ENCODE data around the gene DDIT4L.

Gene DDIT4L, protein sequence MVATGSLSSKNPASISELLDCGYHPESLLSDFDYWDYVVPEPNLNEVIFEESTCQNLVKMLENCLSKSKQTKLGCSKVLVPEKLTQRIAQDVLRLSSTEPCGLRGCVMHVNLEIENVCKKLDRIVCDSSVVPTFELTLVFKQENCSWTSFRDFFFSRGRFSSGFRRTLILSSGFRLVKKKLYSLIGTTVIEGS

DNA sequence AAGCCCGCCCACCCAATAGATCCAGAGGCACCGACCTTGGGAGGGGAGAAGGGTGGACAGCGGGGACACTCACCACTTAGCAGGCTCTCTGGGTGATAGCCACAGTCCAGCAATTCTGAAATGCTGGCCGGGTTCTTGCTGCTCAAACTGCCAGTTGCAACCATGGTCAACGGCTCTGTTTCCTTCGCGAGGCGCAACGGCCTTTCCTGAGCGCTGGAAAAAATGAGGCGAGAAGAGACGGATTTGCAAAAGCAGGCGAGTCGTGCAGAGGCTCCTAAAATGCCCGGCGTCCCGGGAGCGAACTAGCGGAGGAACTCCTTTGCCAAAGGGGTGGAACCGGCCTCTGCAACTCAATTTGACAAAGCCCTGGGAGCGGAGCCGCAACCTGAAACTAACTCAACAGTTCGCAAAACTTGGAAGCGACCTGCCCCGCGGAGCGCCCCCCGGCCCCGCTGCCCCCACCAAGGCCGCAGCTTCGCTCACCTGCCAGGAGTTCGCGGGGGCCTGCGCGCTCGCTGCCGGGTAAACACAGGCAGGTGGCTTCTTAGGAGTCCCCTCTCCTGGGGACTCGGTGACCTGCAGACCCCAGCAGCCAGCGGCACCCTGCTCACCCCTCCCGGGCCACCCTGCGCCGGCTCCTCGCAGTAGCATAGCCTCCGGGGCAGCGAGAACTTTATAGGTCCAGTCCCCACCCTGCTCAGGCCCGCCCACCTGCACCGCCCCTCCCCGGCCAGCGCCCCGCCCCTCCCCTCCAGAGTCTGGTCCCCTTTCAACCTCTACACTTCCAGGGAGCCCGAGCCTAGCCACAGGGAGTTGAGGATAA lies at the start of gene DDIT4L:
Gene DDIT4L (minus strand): TSS at position 649 of the 823 bp plus-strand sequence. CDS start 485 bp downstream, at position 164.
- DNase-seq (ENCODE audit: low read depth), result peak; percentile 40
- peak within 1 kb of the TSS; percentile 55 for H3K4me3 ChIP-seq (ENCODE audit: control insufficient read depth, low read depth, low read length)
- TF ChIP-seq CTCF (conservative IDR thresholded peaks at IDR 0.05; ENCODE audit: control insufficient read depth, insufficient read depth, low read depth, low read length), result no peak

GRCh38 chr4:100240008-100240407 lies 49.7 kb upstream of the DDIT4L start:
- DNase-seq (ENCODE audit: low read depth), result peak; percentile 48
- no peak overlapping the region for H3K4me3 ChIP-seq (ENCODE audit: control insufficient read depth, low read depth, low read length)
- TF ChIP-seq CTCF (conservative IDR thresholded peaks at IDR 0.05; ENCODE audit: control insufficient read depth, insufficient read depth, low read depth, low read length), result no peak

DNA sequence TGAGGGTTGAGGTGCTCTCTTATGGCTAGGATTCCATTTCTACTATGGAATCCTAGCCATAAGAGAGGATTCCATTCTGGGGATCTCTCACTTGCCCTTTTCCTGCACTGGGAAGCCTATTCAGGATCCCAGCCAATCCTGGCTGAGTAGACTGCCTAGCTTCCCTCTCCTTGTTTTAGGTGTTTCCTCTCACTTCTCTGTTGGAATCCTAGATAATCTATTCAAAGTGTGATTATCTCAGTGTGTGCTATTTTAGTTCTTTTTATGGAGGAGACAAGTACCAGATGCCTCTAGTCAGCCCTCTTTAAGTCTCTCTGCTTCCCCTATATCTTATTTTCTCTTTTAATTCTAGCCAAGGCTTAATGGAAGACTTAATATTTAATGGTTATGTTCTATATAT lies 34.5 kb upstream of the DDIT4L start:
- H3K4me3 ChIP-seq (ENCODE audit: control insufficient read depth, low read depth, low read length), result no peak overlapping the region
- TF ChIP-seq CTCF (conservative IDR thresholded peaks at IDR 0.05; ENCODE audit: control insufficient read depth, insufficient read depth, low read depth, low read length), result no peak
- no peak for DNase-seq (ENCODE audit: low read depth)

DNA sequence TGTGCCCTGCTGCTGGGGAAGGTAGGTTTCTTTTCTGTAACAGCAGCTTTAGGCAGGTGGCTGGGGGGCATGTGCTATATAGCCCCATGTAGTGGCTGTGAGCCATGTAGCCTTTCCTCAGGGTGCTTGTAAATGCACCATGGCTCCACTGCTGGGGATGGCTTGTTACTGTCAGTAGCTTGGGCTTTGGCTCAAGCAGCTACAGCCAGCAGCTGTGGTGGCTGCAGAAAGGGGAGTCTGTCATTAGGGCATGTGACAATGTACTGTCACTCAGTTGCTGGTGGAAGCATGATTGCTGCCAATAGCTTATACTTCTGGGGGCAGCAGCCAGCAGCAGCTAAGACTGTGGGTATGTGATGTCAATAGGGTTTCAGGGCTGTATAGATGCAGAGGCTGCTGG lies 33.9 kb upstream of the DDIT4L start:
- no peak for TF ChIP-seq CTCF (conservative IDR thresholded peaks at IDR 0.05; ENCODE audit: control insufficient read depth, insufficient read depth, low read depth, low read length)
- DNase-seq (ENCODE audit: low read depth), result no peak
- H3K4me3 ChIP-seq (ENCODE audit: control insufficient read depth, low read depth, low read length), result no peak overlapping the region

GRCh38 chr4:100208964-100209363 lies 18.7 kb upstream of the DDIT4L start:
- DNase-seq (ENCODE audit: low read depth), result peak; percentile 6
- H3K4me3 ChIP-seq (ENCODE audit: control insufficient read depth, low read depth, low read length), result no peak overlapping the region
- no peak for TF ChIP-seq CTCF (conservative IDR thresholded peaks at IDR 0.05; ENCODE audit: control insufficient read depth, insufficient read depth, low read depth, low read length)

DNA sequence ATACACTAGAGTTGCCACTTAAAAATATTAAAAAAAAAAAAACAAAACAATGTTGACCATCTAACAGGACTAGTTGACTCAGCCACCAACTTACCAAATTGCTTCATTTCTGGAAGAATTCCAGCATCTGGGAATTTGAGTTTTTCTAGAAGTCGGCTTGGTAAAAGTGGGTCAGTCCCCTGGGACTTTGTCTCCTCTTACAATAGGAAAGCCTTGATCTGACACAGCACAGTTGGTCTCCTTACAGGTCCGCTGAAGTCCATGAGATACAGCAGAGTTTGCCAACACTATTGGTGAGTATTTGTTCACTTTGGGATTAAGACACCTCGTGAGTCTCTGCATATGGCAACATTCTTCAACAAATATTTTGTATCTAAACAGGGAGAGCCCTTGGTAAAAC lies 18.2 kb upstream of the DDIT4L start:
- peak; percentile 61 for DNase-seq (ENCODE audit: low read depth)
- no peak overlapping the region for H3K4me3 ChIP-seq (ENCODE audit: control insufficient read depth, low read depth, low read length)

More for the DNA sequence above, 18.2 kb upstream of the DDIT4L start:
- no peak for TF ChIP-seq CTCF (conservative IDR thresholded peaks at IDR 0.05; ENCODE audit: control insufficient read depth, insufficient read depth, low read depth, low read length)
